GM20000 (cell line): Measurements from ENCODE around the gene HDAC4.

Source experiments
- DNase-seq: peaks from one replicate; pipeline ENCODE4 v3.0.0; 2012; ENCODE audit warnings: low spot score
- TF ChIP-seq, protein P1 (sequence below): IDR thresholded peaks from 2 replicates; pipeline ENCODE4 v1.5.1; 2012; ENCODE audit warnings: mild to moderate bottlenecking, control low read depth; ENCODE audit errors: extremely low read depth, missing control alignments

HDAC4 gene

GRCh38 chr2:239341146-239341732 is 59.6 kb downstream of the HDAC4 start:
- TF ChIP-seq, protein P1, sequence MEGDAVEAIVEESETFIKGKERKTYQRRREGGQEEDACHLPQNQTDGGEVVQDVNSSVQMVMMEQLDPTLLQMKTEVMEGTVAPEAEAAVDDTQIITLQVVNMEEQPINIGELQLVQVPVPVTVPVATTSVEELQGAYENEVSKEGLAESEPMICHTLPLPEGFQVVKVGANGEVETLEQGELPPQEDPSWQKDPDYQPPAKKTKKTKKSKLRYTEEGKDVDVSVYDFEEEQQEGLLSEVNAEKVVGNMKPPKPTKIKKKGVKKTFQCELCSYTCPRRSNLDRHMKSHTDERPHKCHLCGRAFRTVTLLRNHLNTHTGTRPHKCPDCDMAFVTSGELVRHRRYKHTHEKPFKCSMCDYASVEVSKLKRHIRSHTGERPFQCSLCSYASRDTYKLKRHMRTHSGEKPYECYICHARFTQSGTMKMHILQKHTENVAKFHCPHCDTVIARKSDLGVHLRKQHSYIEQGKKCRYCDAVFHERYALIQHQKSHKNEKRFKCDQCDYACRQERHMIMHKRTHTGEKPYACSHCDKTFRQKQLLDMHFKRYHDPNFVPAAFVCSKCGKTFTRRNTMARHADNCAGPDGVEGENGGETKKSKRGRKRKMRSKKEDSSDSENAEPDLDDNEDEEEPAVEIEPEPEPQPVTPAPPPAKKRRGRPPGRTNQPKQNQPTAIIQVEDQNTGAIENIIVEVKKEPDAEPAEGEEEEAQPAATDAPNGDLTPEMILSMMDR, result no peak
- DNase-seq, result no peak

DNA sequence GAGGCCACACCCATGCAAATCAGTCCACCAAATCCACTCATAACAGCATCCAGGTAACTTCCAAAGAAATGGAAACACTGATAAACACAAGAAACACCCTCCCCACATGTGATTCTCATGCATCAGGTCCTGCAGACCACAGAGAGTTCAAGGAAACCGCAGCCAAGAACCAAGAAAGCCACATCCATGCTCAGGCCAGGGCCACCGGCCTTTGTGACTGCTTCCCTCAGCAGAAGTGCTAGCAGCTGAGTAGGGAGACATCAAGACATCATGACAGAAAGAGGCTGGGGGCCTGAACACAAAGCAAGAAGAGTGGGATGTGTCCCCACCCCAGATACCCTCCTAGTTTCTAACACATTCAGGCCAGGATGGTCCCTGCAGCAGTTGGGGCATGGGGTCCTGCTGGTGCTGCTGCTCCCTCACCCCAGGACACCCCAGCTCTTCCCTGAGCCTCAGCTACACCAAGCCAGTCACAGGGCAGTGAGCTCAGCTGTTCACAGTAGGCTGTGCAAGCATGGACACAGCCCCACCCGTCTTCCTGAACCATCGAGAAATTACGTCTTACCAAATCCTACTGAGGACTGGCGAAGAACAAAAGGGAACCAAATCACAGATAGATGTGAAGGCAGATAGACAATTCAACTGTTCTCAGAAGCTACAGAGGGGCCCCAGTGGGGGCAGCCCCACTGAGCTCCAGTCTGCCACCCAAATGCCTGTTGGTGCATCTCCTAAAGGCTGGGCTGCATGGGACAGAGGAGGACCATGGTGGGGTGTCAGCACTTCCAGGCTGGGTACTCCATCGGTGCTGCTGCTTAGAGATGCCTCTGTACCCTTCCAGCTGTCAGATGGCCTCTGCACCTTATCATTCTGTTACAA is 60.9 kb downstream of the HDAC4 start:
- peak; percentile 58 for DNase-seq
- TF ChIP-seq, protein P1, result no peak

DNA sequence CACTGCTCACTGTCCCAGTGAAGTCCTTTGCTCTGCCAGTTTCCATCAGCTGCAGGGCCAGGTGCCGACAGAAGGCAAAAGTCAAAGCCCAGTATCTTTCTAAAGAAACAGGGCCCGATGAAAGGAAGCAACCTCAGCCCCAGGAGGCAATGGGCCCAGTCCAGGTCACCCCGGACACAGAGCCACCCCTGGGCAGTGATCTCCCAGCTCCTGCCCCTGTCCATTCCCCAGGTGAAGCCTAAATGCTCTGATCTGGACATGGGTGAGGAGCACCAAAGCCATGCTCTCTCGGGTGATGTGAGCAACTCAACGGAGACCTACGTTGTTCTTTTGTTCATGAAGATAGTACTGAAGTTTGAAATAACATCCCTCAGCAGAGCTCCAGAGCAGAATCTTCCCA is 61.6 kb downstream of the HDAC4 start:
- TF ChIP-seq, protein P1, result no peak
- DNase-seq, result no peak

GRCh38 chr2:239337877-239338484 is 62.8 kb downstream of the HDAC4 start:
- DNase-seq, result no peak
- TF ChIP-seq, protein P1, result no peak

GRCh38 chr2:239337122-239337876 is 63.5 kb downstream of the HDAC4 start:
- TF ChIP-seq, protein P1, result no peak
- no peak for DNase-seq

DNA sequence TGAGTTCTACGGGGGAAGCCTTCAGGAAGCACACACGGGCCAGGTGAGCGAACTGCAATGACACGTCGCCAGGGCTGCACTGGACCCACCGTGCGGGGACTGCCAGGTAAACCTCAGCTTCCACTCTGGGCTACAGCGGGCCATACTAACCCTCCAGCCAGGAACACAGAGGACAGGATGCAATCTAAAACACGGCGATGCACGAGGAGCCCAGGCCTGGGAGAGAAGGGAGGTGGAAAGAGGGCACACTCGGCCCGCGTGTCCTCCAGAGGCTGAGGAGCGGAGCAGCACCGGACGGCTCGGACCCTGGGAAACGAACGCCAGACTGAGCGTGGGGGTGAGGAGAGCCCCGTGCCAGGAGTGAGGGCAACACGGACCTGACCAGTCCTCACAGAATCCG is 69.3 kb downstream of the HDAC4 start:
- TF ChIP-seq, protein P1, result no peak
- no peak for DNase-seq

DNA sequence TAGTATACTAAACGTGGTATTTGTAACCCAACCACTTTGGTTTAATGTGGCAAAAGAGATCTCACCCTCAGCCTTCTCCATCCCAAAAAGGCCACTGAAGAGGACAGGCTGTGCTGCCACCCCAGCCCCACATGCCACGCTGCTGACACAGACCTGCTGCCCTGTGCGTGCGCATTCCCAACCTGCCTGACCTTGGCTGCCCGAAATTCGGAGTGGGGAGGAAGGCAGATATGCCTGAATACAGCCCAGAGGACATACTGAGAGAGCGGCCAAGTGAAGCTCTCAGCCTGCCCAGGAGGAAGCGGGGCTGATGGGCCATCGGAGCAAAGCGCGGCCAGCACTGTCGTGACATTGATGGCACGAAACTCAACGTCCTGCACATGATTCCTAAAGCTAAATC is 70.0 kb downstream of the HDAC4 start:
- TF ChIP-seq, protein P1, result no peak
- no peak for DNase-seq
